HG02588 (cell line): ENCODE data around the gene TSPEAR.

Experiments
- ATAC-seq: cut with Tn5 transposase; IDR thresholded peaks from one replicate; pipeline ENCODE4 v1.9.1; 2021; ENCODE audit warnings: mild to moderate bottlenecking, moderate library complexity; ENCODE audit not compliant: unreplicated experiment

The TSPEAR gene

GRCh38 chr21:44711327-44712202, at the start of gene TSPEAR:
Gene TSPEAR, minus strand, starts transcription at chr21:44711572. Its CDS starts 58 bp downstream, at chr21:44711514.
- ATAC-seq, result no peak

- ATAC-seq, result no peak
Observed at GRCh38 chr21:44760376-44760775, 49.0 kb upstream of the TSPEAR start.

GRCh38 chr21:44759628-44760285, 48.4 kb upstream of the TSPEAR start:
- ATAC-seq, result no peak

GRCh38 chr21:44758781-44759627, 47.6 kb upstream of the TSPEAR start:
- no peak for ATAC-seq

GRCh38 chr21:44758141-44758561, 46.8 kb upstream of the TSPEAR start:
- no peak for ATAC-seq

- ATAC-seq, result no peak
Observed at GRCh38 chr21:44757731-44758130, 46.4 kb upstream of the TSPEAR start.

- ATAC-seq, result no peak
Observed at GRCh38 chr21:44756423-44757185, 45.2 kb upstream of the TSPEAR start.

- no peak for ATAC-seq
Observed at GRCh38 chr21:44755227-44755626, 43.9 kb upstream of the TSPEAR start.

- ATAC-seq, result no peak
Observed at GRCh38 chr21:44753357-44753756, 42.0 kb upstream of the TSPEAR start.

- no peak for ATAC-seq
Observed at GRCh38 chr21:44752671-44753235, 41.4 kb upstream of the TSPEAR start.

- ATAC-seq, result no peak
Observed at GRCh38 chr21:44751799-44752636, 40.6 kb upstream of the TSPEAR start.

- no peak for ATAC-seq
Observed at GRCh38 chr21:44751186-44751798, 39.9 kb upstream of the TSPEAR start.

- no peak for ATAC-seq
Observed at GRCh38 chr21:44750675-44751025, 39.3 kb upstream of the TSPEAR start.

GRCh38 chr21:44749759-44750674, 38.6 kb upstream of the TSPEAR start:
- no peak for ATAC-seq

- ATAC-seq, result no peak
Observed at GRCh38 chr21:44749116-44749758, 37.9 kb upstream of the TSPEAR start.

GRCh38 chr21:44748621-44749020, 37.2 kb upstream of the TSPEAR start:
- ATAC-seq, result no peak

- no peak for ATAC-seq
Observed at GRCh38 chr21:44742418-44743153, 31.2 kb upstream of the TSPEAR start.
